NCI-H1694 (cell line): ENCODE measurements around the gene LIME1.
"Not testable (repeated sequence)": the region's sequence is repeated elsewhere in the genome, so short reads cannot be mapped to it uniquely, and the experiment has no call there.

Source experiments
- DNase-seq: peaks from one replicate; lab custom pipeline; 2025; lab: John Stamatoyannopoulos, UW

Gene LIME1

GRCh38 chr20:63708301-63709148, 27.9 kb upstream of the LIME1 start:
- no peak for DNase-seq

- no peak for DNase-seq
Observed at GRCh38 chr20:63709149-63709527, 27.3 kb upstream of the LIME1 start.

DNA sequence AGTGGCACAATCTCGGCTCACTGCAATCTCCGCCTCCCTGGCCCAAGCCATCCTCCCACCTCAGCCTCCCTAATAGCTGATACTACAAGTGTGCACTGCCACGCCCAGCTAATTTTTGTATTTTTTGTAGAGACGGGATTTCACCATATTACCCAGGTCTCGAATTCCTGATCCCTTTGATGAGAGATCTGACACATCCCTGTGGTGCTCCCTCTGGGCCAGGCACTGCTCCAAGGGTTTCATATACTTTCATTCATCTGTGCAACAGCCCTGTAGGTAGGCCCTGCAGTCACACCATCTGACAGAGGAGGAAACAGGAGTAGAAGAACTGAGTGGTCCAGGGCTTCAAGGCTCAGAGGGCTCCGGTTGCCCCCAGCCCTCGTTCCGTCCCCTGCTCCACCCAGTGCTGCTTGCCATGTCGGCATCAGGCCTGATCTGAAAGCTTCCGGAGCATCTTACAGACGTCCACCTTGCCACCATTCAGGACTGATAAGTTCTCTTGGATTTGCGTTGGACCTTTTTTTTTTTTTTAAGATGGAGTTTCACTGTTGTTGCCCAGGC, 25.3 kb upstream of the LIME1 start:
- DNase-seq = no peak

GRCh38 chr20:63712191-63712590, 24.3 kb upstream of the LIME1 start:
- no peak for DNase-seq

DNA sequence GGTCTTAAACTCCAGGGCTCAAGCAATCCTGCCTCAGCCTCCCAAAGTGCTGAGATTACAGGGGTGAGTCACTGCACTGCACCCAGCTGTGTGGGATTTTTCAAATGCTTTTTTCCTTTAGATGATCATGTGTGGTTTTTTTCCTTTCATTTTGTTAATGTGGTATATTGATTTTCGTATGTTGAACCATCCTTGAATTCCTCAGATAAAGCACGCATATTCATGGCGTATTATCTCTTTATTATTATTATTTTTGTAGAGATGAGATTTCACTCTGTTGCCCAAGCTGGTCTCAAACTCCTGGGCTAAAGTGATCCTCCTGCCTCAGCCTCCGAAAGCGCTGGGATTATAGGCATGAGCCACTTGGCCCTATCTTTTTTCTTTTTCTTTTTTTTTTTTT, 21.6 kb upstream of the LIME1 start:
- DNase-seq = no peak

GRCh38 chr20:63718996-63719395, 17.5 kb upstream of the LIME1 start:
- DNase-seq = no peak

- not testable (repeated sequence) for DNase-seq
Observed at GRCh38 chr20:63722967-63723622, 13.4 kb upstream of the LIME1 start.

DNA sequence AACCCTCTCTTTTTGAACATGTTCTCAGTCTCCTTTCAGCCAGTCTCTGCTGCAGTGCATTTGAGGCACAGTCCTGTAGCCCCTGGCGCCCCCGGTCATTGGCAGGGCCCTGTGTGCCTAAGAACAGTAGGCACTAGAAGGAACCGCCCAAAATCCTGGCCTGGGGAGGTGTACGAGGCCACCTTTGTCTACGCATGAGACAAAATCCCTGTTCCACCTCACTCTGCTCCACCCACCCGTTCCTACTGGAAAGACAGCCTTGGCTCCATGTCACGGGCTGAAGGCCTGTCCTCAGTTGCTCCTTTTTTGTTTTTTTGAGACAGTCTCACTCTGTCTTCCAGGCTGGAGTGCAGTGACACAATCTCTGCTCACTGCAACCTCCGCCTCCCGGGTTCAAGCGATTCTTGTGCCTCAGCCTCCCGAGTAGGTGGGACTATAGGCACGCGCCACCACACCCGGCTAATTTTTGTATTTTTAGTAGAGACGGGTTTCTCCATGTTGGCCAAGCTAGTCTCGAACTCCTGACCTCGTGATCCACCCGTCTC, 6.2 kb upstream of the LIME1 start:
- DNase-seq = not testable (repeated sequence)

GRCh38 chr20:63731410-63731809, 5.1 kb upstream of the LIME1 start:
- DNase-seq = no peak

- DNase-seq = no peak
Observed at GRCh38 chr20:63732118-63733095, 4.1 kb upstream of the LIME1 start.

DNA sequence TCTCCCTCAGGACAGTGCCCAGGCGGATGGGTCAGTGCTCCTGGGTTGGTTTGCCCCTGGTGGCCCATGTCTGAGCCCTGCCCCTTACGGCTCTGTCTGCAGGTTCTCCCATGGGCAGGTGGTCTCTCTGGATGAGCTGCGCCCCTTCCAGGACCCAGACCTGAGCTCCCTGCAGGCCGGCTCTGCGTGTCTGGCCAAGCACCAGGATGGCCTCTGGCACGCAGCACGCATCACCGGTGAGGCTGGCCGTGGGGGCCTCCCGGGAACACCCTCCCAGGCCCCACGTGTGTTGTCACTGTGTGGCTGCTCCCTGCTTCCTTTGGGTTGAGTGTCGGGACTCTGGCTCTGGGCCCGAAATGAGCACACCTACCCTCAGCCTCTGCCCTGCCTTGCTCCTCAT, 3.3 kb upstream of the LIME1 start:
- DNase-seq = no peak

DNA sequence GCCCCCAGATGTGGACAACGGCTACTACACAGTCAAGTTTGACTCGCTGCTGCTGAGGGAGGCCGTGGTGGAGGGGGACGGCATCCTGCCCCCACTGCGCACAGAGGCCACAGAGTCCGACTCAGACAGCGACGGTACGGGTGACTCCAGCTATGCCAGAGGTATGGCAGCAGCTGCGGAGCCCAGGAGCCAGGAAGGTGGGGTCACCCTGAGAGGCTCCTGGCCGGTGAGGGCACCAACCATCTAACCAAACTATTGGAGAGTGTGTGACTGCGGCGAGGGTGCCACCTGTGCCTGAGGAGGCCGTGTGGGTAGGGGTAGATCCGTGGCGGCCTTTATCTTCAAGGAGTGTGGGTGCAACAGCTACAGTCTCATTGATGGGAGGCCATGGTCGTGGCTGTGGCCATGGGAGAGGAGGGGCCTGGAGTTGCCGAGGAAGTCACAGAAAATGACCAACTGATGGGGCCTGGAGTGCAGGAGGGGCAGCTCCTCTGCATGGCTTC, 2.8 kb upstream of the LIME1 start:
- no peak for DNase-seq

- no peak for DNase-seq
Observed at GRCh38 chr20:63734111-63734945, 2.1 kb upstream of the LIME1 start.

DNA sequence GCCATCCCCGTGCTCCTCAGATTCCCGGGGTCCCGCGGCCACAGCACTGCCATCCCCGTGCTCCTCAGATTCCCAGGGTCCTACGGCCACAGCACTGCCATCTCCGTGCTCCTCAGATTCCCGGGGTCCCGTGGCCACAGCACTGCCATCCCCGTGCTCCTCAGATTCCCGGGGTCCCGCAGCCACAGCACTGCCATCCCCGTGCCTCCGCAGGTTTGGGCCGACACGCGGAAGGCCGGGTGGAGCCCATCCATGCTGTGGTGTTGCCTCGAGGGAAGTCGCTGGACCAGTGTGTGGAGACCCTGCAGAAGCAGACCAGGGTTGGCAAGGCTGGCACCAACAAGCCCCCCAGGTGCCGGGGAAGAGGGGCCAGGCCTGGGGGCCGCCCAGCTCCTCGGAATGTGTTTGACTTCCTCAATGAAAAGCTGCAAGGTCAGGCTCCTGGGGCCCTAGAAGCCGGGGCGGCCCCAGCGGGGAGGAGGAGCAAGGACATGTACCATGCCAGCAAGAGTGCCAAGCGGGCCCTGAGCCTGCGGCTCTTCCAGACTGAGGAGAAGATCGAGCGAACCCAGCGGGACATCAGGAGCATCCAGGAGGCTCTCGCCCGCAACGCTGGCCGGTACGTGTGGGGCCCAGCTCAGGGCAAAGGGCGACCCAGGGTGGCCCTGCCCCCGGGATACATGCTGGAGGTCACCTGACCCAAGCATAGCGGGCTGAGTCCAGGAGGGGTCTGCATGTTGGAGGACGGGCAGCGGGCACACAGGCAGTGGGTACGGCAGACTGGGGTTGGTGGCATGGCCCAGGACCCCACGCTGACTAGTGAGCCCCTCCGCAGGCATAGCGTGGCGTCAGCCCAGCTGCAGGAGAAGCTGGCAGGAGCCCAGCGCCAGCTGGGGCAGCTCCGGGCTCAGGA, 1.3 kb upstream of the LIME1 start:
- DNase-seq = peak; percentile 5

GRCh38 chr20:63736893-63737694, 630 bp downstream of the LIME1 start:
- no peak for DNase-seq

GRCh38 chr20:63737695-63737944, 1.2 kb downstream of the LIME1 start:
- no peak for DNase-seq

DNA sequence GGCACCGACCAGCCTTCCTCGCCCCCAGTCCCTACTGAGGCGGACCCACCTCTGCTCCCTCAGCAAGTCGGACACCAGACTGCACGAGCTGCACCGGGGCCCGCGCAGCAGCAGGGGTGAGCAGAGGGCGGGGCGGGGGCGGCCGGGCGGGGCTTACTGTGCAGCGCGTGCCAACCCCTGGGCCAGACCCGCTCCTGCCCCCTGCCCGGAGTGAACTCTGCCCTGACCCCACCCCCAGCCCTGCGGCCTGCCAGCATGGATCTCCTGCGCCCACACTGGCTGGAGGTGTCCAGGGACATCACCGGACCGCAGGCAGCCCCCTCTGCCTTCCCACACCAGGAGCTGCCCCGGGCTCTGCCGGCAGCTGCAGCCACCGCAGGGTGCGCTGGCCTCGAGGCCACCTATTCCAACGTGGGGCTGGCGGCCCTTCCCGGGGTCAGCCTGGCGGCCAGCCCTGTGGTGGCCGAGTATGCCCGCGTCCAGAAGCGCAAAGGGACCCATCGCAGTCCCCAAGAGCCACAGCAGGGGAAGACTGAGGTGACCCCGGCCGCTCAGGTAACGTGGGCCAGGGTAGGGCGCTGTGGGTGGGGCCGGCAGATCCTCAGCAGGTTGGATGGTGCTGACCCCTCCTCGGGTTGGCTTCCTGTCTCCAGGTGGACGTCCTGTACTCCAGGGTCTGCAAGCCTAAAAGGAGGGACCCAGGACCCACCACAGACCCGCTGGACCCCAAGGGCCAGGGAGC, 1.7 kb downstream of the LIME1 start:
- no peak for DNase-seq

- no peak for DNase-seq
Observed at GRCh38 chr20:63738687-63739129, 2.2 kb downstream of the LIME1 start.
